Spleen (tissue), 11 donors: ENCODE data around the gene GALT. TPM values are rescaled to one million over a fixed set of nuclear protein-coding genes. Genes with fewer than 3 reads are reported as not detected.

Experiments used
- DNase-seq: peaks from one replicate; pipeline ENCODE4 v3.0.0-alpha.2; 2020
- H3K27ac ChIP-seq, 8 donors: fragments of 200-600 bp; sonication (generic) in 7 of 8; 1 replicate in 4 of 8; 2 replicates in 4 of 8; pipeline versions ENCODE4 v1.5.0 to v1.8.0; 2016 to 2021; ENCODE audit warnings: inconsistent platforms in 4 of 8, mild to moderate bottlenecking in 4 of 8, moderate library complexity in 1 of 8
- H3K27me3 ChIP-seq, 7 donors: fragments of 200-600 bp; sonication (generic) in 6 of 7; replicated peaks in 1 of 7; 1 replicate in 4 of 7; 2 replicates in 3 of 7; pipeline versions ENCODE4 v1.5.0 to v1.8.0; 2016 to 2021; ENCODE audit warnings: inconsistent platforms in 3 of 7, mild to moderate bottlenecking in 1 of 7
- H3K36me3 ChIP-seq, 6 donors: fragments of 200-600 bp; sonication (generic) in 5 of 6; 1 replicate in 4 of 6; 2 replicates in 2 of 6; pipeline versions ENCODE4 v1.5.0 to v1.8.0; 2016 to 2021; ENCODE audit warnings: inconsistent platforms in 2 of 6
- H3K4me1 ChIP-seq, 6 donors: fragments of 200-600 bp; sonication (generic) in 5 of 6; 1 replicate in 3 of 6; 2 replicates in 3 of 6; pipeline versions ENCODE4 v1.5.0 to v1.8.0; 2016 to 2021; ENCODE audit warnings: inconsistent platforms in 3 of 6
- H3K4me3 ChIP-seq, 8 donors: fragments of 200-600 bp; sonication (generic) in 7 of 8; 1 replicate in 4 of 8; 2 replicates in 4 of 8; pipeline versions ENCODE4 v1.5.0 to v1.8.0; 2016 to 2021; ENCODE audit warnings: inconsistent platforms in 4 of 8, mild to moderate bottlenecking in 4 of 8, moderate library complexity in 2 of 8
- H3K9me3 ChIP-seq, 8 donors: fragments of 200-600 bp; sonication (generic) in 7 of 8; 1 replicate in 4 of 8; 2 replicates in 4 of 8; pipeline versions ENCODE4 v1.5.0 to v1.8.0; 2016 to 2021; ENCODE audit warnings: inconsistent platforms in 4 of 8
- CTCF ChIP-seq, 11 experiments: fragments of 200-600 bp in 7 of 11; fragments of 450-650 bp in 4 of 11; sonication (generic) in 4 of 11; IDR thresholded peaks in 8 of 11; conservative IDR thresholded peaks in 3 of 11; 1 replicate in 7 of 11; 2 replicates in 4 of 11; pipeline versions ENCODE4 v1.4.0 to v1.8.0; 2016 to 2021; ENCODE audit warnings: antibody characterized with exemption in 11 of 11, inconsistent platforms in 4 of 11, mild to moderate bottlenecking in 1 of 11
- POLR2A ChIP-seq, 3 donors: fragments of 450-650 bp; IDR thresholded peaks; one replicate each; pipeline ENCODE4 v1.5.1; 2017; ENCODE audit warnings: antibody characterized with exemption in 3 of 3, mild to moderate bottlenecking in 1 of 3
- POLR2AphosphoS5 ChIP-seq, 3 donors: sonication (generic); formaldehyde crosslinking; IDR thresholded peaks; one replicate each; pipeline ENCODE4 v1.5.1; 2017; ENCODE audit warnings: antibody characterized with exemption in 3 of 3
- WGBS, 5 donors: extraction: QIAGEN DNeasy Blood & Tissue Kit in 3 of 5; methylation state at CpG; one replicate each; pipeline versions ENCODE4 v1.1.5 to v1.1.7; 2013 to 2018; 5-methylcytosine and 5-hydroxymethylcytosine counted together
- intact Hi-C: fragments of 100-400 bp; cut with DNase I; formaldehyde crosslinking; loops from one replicate; pipeline ENCODE4 v1.15.0; 2023; ENCODE audit warnings: low total_unique reads
- polyA plus RNA-seq, 3 donors: library from polyadenylated mRNA; stranded (reverse); fragments of 200-250 nt; gene quantifications; one replicate each; pipeline ENCODE4 v1.2.1, GENCODE V29; 2013
- total RNA-seq, 7 donors: library from RNA; depleted of rRNA in 3 of 7; stranded (reverse); fragments of >200 nt in 3 of 7; fragmentation: NEBNext Ultra II Directional in 4 of 7; extraction: Animal tissue kit (Norgen Biotek cat#: 25700) in 4 of 7; gene quantifications; one replicate each; pipeline versions ENCODE4 v1.1.0 to v1.2.1, GENCODE V29; 2016 to 2021
- donor health status: healthy with polysubstance abuse.
- donor health status: DM: no; HTN: no; CAD: no; lungs with moderate emphysema.
- donor health status: DM: no; HTN: no; CAD: no.
- donor health status: Bipolar disorder and iron deficiency.
- donor health status: healthy.
- donor health status: DM: no; HTN: no; CAD: no.
- donor health status: DM: yes; HTN: yes; CAD: no.

Gene GALT
- total and polyA plus RNA-seq, 10 donors = 32.1 to 101 (median 74.6) TPM

- intact Hi-C loops = no loop called here
Observed at GRCh38 chr9:34675869-34676268, 29.4 kb downstream of the GALT start.

GRCh38 chr9:34684145-34684544 is 37.7 kb downstream of the GALT start:
- no peaks in the 10 kb centered on the region for H3K9me3 ChIP-seq
- intact Hi-C loops = no loop called here
- 74 to 82% (median 76%) methylated on average over 4 of the region's 4 CpGs for WGBS, 5 donors

More at GRCh38 chr9:34675869-34676268, 29.4 kb downstream of the GALT start:
- no peaks in the 10 kb centered on the region for H3K4me1 ChIP-seq
- no peaks in the 10 kb centered on the region for H3K36me3 ChIP-seq
- WGBS, 5 donors = 93 to 96% (median 95%) methylated on average over 2 of the region's 2 CpGs
- no peak overlapping the region for H3K27ac ChIP-seq
- TF ChIP-seq POLR2AphosphoS5 (IDR thresholded peaks at IDR 0.05) (no peak), POLR2A (IDR thresholded peaks at IDR 0.05) (no peak), CTCF (IDR thresholded peaks at IDR 0.05 in 8 of 11, conservative IDR thresholded peaks at IDR 0.05 in 3 of 11) (no peak)
- H3K4me3 ChIP-seq = no peak overlapping the region
- no peak for DNase-seq
- no peaks in the 10 kb centered on the region for H3K27me3 ChIP-seq
- H3K9me3 ChIP-seq = no peaks in the 10 kb centered on the region

GRCh38 chr9:34684816-34685215 is 38.3 kb downstream of the GALT start:
- Histone ChIP-seq H3K36me3 (peaks cover 0 to 5% (median 0%) of the 10 kb centered on the region in 6 donors), H3K27me3 (no peaks in the 10 kb centered on the region), H3K9me3 (no peaks in the 10 kb centered on the region), H3K4me3 (no peak overlapping the region), H3K27ac (no peak overlapping the region), H3K4me1 (peaks cover 0 to 9% (median 0%) of the 10 kb centered on the region in 6 donors)
- intact Hi-C loops = no loop called here
- DNase-seq = no peak
- 92 to 98% (median 95%) methylated on average over 3 to 4 of the region's 4 CpGs for WGBS, 5 donors
- TF ChIP-seq CTCF (IDR thresholded peaks at IDR 0.05 in 8 of 11, conservative IDR thresholded peaks at IDR 0.05 in 3 of 11) = no peak
- TF ChIP-seq POLR2A (IDR thresholded peaks at IDR 0.05) = no peak
- TF ChIP-seq POLR2AphosphoS5 (IDR thresholded peaks at IDR 0.05) = no peak

More at GRCh38 chr9:34684145-34684544, 37.7 kb downstream of the GALT start:
- no peak for TF ChIP-seq POLR2A (IDR thresholded peaks at IDR 0.05)
- no peak for TF ChIP-seq POLR2AphosphoS5 (IDR thresholded peaks at IDR 0.05)
- TF ChIP-seq CTCF (IDR thresholded peaks at IDR 0.05 in 8 of 11, conservative IDR thresholded peaks at IDR 0.05 in 3 of 11) = no peak
- Histone ChIP-seq H3K4me1 (peaks cover 0 to 9% (median 0%) of the 10 kb centered on the region in 6 donors), H3K27me3 (no peaks in the 10 kb centered on the region), H3K27ac (no peak overlapping the region), H3K4me3 (no peak overlapping the region), H3K36me3 (peaks cover 0 to 5% (median 0%) of the 10 kb centered on the region in 6 donors)
- no peak for DNase-seq

- H3K4me3 ChIP-seq = no peak overlapping the region
- no peak for DNase-seq
- no peak for TF ChIP-seq POLR2A (IDR thresholded peaks at IDR 0.05)
- no peak for TF ChIP-seq CTCF (IDR thresholded peaks at IDR 0.05 in 8 of 11, conservative IDR thresholded peaks at IDR 0.05 in 3 of 11)
- no peak for TF ChIP-seq POLR2AphosphoS5 (IDR thresholded peaks at IDR 0.05)
- H3K27ac ChIP-seq = no peak overlapping the region
- peaks cover 0 to 12% (median 0%) of the 10 kb centered on the region in 6 donors for H3K4me1 ChIP-seq
- H3K9me3 ChIP-seq = no peaks in the 10 kb centered on the region
- peaks cover 0 to 5% (median 0%) of the 10 kb centered on the region in 6 donors for H3K36me3 ChIP-seq
- intact Hi-C loops = no loop called here
- WGBS, 5 donors = 84 to 96% (median 93%) methylated on average over 4 of the region's 4 CpGs
- H3K27me3 ChIP-seq = no peaks in the 10 kb centered on the region
Observed at GRCh38 chr9:34685591-34685990, 39.1 kb downstream of the GALT start.
